T1000 (cell line): Measurements from ENCODE around the gene EPS8L3.
"Not testable (repeated sequence)": the region's sequence is repeated elsewhere in the genome, so short reads cannot be mapped to it uniquely, and the experiment has no call there.

Experiments
- DNase-seq: peaks from one replicate; lab custom pipeline; 2025; ENCODE audit warnings: mixed read lengths; lab: John Stamatoyannopoulos, UW

The EPS8L3 gene

DNA sequence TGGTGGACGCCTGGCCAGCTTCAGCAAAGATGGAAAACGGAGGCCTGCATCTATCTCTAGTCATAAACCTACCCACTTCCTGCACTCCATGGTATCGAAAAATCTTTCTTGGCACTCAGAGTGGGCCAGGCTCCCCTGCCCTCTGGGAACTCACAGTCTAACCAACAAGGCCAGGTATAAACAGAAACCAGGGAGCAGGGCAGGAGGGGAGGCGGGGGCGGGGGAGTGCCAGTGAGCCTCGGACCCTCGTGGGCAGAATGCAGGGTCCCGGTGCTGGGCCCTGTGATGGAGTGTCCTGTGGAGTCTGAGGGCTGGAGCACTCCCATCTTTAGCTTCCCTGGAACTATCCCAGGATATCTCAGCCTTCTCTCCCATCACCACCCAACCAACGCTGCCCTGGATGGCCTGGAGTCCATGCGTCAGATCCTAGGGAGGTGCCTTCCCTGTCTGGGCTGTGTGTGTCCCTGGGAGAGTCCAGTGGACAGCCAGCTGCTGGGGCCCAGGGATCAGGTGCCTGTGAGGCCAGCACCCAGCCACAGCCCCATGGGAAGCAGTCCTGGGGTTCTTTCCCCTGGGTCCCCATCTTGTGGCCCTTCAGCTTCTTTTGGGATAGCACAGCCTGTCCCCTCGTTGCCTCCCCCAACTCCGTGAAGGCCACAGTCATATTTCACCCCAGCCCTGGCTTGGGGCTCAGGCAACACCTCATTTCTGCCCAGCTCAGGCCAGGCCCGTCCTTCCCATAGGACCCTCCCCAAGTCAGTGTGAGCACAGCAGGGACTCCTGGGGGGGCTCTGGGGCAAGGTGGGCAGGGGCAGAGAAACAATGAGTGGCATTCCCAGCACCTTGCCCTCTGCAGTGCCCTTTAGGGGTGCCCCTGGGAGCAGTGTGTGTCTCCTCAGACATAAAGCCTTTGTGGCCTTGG lies 1.1 kb upstream of the EPS8L3 start:
- no peak for DNase-seq

DNA sequence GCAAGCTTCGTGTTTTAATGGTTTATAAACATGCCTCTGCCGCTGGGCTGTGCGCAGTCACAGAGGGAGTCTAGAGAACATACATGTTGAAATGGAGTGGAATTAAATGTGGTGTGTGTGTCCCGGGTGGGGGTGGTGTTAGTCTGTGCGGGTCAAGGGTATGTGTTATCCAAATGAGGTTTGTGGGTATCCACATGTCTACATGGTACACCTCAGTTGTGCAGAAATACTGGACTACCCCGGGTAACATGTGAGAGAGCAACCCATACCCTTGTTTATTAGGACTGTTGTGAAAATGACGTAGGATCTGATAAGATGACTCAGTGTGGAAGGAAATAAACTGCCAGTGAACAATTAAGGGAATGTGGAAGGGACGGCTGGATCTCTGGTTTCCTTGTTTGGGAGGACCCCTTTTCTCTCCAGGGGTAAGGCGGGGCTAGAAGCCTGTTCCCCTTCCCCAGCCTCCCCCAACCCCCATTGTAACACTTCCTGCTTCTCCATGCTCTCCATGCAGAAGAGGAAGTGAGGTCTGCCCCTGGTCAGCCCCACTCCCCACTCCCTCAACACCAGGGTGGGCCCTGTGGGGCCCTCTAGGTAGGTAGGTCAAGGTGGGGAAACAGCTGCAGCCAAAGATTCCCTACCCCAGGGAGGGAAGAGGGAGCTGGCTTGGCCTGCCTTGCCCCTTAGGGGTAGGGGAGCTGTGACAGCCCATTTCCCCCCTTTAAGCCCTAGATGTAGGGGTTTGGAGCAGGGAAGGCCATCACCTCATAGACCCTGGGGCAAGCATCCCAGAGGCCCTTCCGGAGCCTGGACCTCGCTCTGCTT lies 690 bp downstream of the EPS8L3 start:
- DNase-seq, result no peak

DNA sequence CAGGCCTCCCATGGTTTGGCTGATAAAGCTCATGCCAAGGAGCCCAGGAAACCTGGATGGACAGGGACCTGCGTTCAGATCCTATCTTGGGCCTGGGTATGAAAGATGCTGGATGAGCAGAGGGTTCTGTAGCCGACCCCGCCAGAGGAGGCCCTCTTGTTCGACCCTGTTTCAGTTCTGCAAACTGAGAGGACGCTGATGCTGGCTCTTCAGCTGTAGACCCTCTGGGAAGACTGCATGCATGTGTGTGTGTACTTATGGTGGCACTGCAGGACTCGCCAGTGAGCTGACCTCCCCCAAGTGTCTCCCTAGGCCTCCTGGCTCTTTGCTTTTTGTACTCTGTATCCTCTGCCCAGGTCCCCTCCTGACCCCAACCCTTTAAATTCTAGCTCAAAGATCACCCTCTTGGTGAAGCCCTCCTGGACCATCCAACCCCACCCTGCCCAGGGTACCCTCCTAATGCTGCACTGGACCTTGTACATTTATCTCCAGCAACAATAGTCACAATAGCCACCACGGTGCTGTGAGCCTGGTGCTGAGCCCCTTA lies 1.6 kb downstream of the EPS8L3 start:
- no peak for DNase-seq

DNA sequence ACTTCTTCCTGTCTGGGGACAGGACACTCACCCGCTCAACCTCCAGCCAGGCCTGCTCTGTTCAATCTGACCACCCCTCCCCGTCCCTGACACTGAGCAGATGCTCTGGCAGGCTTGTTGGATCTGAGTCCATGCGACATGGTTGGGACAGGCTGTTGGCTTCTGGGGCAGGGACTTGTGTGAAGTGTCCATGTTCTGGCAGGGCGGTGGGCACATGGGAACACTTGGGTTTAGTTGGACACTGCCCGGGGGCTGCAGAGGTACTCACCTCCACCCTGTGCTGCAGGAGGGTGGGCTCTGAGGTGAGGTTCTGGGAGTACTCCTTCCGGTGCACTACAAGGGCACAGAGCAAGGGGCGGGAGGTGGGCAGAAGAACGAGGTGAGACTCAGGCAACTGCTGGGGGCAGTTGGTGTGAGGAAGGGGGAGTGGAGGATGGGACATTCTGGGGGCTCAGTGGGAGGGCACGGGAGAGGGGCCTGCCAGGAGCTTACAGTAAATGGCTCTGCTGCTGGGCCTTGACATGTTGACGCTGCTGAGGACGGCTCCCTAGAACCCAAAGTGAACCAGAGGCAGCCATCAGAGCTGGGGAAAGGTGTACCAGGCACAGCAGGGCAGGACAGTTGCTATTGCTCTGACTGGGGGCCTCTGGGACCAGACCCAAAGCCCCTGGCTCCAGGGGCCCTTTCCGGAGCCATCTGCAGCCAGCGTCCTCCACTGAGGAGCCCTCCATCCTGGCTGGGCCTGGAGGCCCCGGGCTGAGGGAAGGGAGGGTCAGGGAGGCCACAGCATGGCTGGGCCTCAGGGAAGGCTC lies 2.3 kb downstream of the EPS8L3 start:
- no peak for DNase-seq

DNA sequence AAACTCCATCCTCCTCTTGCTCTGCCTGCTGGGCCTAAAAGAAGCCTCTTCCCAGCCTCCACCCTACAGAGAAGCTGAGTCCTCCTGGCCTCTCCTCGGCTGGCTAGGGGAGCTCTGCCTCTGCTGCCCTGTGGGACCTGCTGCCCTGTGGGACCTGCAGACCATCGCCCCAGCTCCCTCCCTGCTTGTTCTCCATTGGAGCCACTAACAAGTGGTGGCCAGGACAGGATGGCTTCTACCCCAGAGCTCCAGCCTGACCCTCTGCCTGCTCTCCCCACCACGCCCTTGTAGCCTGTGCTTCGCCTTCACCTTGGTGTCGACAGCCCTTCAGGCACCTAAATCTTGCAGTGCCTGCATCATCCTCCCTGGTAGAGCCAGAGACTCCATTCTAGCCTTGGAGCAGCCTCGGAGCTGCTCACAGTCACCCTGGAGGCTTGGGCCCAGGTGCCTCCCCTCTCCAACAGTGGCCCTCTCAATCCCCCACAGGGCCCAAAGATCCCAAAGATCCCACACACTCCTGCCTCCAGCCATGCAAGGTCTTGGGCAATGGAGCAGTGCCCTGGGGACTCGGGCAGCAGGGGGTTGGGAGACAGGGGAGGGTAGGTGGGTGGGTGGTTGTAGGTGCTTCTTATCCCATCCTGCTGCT lies 3.0 kb downstream of the EPS8L3 start:
- DNase-seq, result no peak

DNA sequence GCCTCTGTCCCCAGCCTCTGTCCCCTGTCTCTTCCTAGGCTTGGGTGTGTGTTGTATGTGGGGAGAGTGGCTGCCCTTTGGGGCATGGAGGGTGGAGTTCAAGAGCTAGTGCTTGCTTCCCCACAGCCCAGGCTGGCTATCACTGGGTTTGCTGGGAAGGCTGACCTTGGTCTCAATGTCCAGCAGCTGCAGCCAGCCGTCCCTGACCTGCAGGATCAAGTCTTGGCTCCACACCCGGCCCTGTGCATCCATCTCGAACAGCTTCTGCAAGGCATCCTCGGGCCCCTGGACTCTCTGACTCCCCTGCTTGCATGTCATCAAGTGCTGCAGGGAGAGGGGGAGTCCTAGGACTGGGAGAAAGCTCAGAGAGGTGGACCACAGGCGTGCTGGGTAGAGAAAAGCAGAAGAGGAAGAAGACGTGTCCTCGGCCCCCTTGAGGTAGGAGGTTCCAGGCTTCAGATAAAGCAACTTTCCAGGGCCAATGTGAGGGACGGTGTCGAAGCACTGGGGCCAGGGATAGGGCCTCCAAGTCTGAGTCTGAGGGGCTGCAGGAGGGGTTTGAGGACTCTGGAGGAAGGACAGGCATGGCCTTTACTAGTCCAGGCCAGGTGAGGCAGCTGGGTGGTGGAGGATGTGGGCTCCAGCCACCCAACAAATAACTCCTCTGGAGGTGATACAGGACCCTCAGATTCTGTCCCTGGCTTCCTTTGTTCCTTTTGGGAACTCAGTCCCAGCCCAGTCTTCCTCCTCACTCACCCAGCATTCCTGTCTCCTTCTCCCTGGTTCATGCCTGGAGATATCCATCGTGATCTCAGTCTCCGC lies 4.0 kb downstream of the EPS8L3 start:
- DNase-seq, result no peak

DNA sequence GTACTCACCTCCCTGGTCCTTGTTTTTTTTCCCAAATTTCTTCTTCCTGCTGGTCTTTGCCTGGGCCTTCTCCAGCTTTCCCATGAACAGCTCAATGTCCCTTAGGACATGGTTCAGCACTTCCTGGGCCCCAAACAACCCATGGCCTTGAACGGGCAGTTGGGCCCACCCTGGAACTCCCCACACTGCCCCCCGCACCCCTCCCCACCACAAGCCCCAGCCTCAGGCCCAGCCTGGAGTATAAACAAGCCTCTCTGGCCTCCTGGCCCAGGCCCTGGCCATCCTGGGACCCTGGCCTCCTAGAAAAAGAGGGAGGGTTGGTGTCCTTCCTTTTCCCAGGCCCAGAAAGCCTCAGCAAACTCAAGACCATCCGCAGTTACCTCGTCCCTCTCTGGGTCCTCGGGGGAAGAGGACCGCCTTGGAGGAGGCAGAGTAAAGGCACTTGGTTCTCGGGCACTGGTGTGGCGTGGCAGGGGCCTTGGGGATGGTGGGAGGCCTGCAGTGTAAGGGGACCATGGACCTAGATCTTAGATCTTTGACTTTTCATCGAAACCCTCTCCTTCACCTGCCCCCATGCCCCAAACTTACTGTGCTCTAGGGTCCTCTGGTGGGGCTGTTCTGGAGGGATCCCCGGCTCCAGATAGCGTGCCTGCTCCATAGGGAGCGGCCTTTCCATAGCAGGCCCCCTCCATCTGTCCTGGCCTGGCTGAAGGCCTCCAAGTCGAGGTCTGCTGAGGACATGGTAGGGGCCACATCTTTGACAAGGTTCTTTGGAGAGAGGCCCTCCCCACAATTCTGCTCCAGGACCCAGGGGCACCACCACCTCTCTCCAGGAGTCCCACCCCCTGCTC lies 5.6 kb downstream of the EPS8L3 start:
- DNase-seq, result no peak

DNA sequence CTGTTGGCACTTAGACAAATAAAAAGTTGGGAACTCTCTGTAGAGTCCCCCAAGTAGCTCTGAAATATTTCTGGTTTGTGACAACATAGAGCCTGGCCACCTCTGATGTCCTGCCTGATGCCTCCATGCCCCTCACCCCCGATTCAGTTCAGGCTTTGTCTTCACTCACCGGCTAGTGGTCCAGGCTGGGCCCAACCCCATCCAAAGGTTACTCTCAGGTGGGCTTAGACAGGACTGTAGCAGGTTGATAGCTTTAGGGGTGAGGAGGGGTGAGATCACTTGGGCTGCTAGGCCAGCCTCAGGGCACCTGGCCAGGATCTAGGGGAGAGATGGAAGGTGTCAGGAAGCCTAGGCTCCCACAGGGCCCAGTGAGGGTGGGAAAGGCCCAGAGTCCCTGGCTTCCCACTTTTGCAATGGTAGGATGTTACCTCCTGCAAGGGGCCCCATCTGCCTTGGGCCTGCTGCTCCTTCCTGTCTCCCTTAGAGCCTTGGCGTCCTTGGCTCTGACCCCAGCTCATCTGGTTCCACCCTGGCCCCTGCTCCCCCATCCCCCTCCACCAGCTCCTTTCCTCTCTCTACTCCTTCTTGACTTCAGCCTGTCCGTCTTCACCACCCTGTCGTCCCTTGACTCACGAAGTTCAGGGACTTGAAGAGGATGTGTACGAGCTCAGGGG lies 6.7 kb downstream of the EPS8L3 start:
- DNase-seq, result no peak

DNA sequence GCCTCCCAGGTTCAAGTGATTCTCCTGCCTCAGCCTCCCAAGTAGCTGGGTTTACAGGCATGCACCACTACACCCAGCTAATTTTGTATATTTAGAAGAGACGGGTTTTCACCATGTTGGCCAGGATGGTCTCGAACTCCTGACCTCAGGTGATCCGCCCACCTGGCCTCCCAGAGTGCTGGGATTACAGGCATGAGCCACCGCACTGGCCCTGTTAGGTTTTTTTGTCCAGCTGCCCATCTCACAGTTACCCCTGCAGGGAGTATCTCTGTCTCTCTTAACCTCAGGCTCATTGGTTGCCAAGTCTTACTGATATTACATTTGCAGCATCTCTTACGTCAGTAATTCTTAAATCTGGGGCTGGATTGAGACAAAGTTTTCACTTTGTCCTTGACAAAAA lies 7.4 kb downstream of the EPS8L3 start:
- DNase-seq, result not testable (repeated sequence)

DNA sequence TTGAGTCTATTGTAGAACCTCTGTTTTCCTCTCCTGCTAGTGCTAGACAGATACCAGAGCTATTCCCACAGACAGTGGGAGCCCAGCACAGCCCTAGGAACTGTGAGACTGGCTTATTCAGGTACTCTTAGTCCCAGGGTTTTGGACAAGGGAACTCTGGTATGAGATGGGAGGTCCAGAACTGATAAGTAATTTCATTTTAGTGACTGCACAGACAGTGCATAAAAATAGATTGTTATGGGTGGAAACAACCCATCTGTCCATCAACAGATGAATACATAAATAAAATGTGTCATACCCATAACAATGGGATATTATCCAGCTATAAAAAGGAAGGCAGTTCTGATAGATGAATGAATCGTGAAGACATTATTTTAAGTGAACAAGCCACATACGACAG lies 9.0 kb downstream of the EPS8L3 start:
- DNase-seq, result no peak

DNA sequence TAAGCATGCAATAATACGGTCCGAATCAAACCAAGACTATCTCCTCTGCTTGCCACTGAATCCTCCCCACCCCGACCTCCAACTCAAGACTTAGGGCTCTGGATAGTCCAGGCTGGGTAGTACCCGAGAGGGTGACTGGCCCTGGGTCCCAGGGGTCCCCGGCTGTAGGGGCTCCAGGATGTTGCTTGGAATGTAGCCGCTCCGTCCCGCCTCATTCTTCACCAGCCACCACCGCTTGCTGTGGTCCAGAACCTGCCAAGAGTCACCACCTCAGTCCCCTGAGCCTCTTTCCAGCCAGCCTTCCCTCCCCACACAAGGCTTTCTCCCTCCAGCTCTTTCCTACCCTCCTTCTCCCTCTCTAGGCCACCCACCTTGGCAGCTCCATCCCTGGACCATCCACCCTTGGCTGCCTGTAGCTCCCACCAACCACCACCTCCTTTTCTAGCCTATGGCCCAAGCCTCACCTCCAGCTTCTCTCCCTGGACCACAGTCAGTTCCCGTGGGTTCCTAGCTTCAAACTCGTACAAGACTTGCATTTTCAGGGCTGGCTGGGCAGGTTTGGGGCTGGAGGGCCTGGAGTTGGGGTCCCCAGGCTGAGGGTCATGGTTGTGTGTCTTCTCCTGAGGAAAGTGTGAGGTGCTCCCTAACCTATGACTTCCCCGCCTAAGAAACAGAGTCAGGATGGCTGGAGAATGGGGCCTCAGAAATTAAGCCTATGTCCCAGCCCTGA lies 12.0 kb downstream of the EPS8L3 start:
- no peak for DNase-seq

DNA sequence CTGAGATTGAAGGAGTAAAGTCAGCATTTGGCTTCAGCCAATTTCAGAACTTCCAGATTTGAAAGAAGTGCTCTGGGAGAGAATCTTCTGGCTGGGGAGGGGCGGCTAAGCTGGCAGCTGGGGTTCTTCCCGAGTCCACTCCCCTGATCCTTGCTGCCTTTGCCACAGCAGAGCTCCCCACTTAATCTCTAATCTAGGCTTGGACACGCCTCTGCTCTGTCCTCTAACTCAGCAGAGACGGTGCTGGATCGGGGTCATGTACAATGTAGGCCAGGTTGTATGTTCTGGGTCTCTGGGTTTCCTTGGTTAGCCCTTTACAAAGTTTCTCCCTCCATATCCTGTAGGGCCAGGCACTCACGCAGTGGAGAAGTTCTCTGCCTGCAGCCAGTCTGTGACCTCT lies 12.8 kb downstream of the EPS8L3 start:
- DNase-seq, result no peak

DNA sequence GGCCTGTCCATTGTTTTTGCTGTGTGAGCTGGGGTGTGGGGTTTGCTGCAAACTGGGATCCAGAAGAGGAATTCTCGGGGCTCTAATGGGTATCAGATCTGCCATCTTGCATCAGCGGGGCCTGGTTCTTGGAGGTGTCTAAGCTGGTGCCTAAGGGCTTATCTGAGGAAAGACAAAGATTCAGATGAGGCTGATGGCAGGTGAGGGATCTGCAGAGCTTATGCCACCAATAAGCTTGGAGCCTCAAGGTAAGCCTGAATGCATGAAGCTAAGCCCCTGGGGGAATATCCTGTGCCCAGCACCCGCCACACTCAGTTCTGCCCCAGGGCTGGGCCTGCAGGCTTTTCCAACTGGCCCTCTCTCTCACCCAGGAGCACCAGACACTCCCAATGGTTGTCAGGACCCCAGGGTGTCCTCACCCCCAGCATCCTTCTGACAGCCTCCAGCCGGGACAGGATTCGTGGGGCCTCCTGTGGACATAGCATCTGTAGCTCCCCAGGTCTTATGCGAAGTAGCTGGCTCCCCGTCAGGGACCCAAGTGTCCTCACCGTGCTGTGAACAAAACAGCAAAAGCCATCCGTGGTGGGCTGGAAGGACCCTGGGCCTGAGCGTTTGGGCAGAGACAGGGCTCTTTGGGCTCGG lies 13.4 kb downstream of the EPS8L3 start:
- DNase-seq, result no peak

DNA sequence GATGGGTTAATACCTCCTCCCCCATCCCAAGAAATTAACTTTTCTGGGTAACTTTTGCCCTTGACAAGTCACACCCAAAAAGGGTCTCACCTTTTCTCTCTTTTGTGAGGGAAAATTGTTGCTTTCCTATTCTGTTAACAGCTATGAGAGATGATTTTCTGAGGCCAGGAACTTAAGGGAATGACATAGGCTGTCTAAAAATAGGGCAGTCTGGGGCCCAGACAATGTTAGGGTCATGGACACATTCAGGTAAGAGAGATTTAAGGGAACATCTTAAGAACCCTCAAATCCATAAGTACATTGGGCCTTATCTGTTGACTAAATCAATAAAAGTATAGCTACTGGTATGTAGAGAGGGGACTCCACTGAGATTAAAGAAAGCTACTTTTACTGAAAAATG lies 14.5 kb downstream of the EPS8L3 start:
- DNase-seq, result no peak

DNA sequence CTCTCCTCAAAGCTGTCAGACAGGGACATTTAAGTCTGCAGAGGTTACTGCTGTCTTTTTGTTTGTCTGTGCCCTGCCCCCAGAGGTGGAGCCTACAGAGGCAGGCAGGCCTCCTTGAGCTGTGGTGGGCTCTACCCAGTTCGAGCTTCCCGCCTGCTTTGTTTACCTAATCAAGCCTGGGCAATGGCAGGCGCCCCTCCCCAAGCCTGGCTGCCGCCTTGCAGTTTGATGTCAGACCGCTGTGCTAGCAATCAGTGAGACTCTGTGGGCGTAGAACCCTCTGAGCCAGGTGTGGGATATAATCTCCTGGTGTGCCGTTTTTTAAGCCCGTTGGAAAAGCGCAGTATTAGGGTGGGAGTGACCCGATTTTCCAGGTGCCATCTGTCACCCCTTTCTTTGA lies 15.4 kb downstream of the EPS8L3 start:
- DNase-seq, result not testable (repeated sequence)

DNA sequence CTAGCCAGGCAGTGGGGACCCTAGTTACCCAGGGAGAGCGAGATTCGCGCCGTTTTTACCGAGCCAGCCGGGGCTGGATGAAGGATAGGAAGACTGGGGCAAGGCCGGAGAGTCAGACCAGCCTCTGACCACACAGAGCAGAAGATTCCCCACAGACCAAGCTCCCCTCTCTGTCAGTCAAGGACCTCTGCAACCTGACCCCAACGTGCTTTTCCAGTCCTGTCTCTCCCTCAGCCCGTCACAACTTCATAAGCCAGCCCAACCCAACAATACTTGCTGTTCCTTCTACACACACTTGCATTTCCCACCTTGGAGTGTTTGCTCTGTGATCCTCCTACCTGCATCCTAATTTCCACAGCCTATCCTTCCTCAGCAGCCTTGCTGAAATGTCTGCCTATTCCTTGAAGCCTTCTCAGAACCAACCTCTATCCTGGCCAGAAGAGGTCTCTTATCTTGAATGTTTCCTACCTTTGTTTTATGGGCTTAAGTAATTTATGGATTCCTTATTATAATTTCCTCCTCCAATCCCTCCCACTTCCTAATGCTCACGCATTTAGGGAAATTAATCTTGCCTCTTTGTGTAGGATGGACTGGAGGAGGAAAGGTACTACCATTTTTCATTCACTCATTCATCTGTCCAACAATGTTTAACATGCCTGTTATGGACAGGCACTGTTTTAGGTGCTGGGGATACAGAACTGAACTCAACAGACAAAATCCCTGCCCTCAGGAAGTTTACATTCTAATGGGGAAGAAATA lies 22.9 kb downstream of the EPS8L3 start, which contains the start of gene GSTM3:
GSTM3 (minus strand) TSS at position 424 of the 759 bp plus-strand sequence. CDS start 751 bp downstream, outside the sequence.
- no peak for DNase-seq
